NCI-H1694 treated with DMSO at 0.1 percent for 48 hours (cell line): ENCODE measurements around the gene ZNF774.
"Not testable (repeated sequence)": the region's sequence is repeated elsewhere in the genome, so short reads cannot be mapped to it uniquely, and the experiment has no call there.

Source experiments
- DNase-seq: peaks from one replicate; lab custom pipeline; 2025; lab: John Stamatoyannopoulos, UW

The ZNF774 gene

GRCh38 chr15:90345857-90346256 lies 6.2 kb upstream of the ZNF774 start:
- no peak for DNase-seq

GRCh38 chr15:90347431-90348065 lies 4.5 kb upstream of the ZNF774 start:
- DNase-seq, result not testable (repeated sequence)

GRCh38 chr15:90348456-90348855 lies 3.6 kb upstream of the ZNF774 start:
- DNase-seq, result no peak

- no peak for DNase-seq
Observed at GRCh38 chr15:90349072-90349471, 3.0 kb upstream of the ZNF774 start.

GRCh38 chr15:90349821-90350220 lies 2.3 kb upstream of the ZNF774 start:
- no peak for DNase-seq

GRCh38 chr15:90351479-90352106 lies 491 bp upstream of the ZNF774 start:
- peak; percentile 17 for DNase-seq

GRCh38 chr15:90354986-90355385 lies 2.9 kb downstream of the ZNF774 start:
- DNase-seq, result no peak

GRCh38 chr15:90358124-90359033 lies 6.3 kb downstream of the ZNF774 start:
- DNase-seq, result no peak

- no peak for DNase-seq
Observed at GRCh38 chr15:90360746-90361145, 8.7 kb downstream of the ZNF774 start.

- no peak for DNase-seq
Observed at GRCh38 chr15:90362936-90363212, 10.8 kb downstream of the ZNF774 start.

- no peak for DNase-seq
Observed at GRCh38 chr15:90364251-90364650, 12.2 kb downstream of the ZNF774 start.

GRCh38 chr15:90365414-90366055 lies 13.5 kb downstream of the ZNF774 start:
- DNase-seq, result no peak

GRCh38 chr15:90367576-90367975 lies 15.5 kb downstream of the ZNF774 start:
- DNase-seq, result no peak

GRCh38 chr15:90375071-90375470 lies 23.0 kb downstream of the ZNF774 start:
- DNase-seq, result no peak

GRCh38 chr15:90376789-90377188 lies 24.7 kb downstream of the ZNF774 start:
- DNase-seq, result no peak

- no peak for DNase-seq
Observed at GRCh38 chr15:90379263-90379662, 27.2 kb downstream of the ZNF774 start.

GRCh38 chr15:90381515-90381914 lies 29.4 kb downstream of the ZNF774 start:
- no peak for DNase-seq

GRCh38 chr15:90382320-90382719 lies 30.2 kb downstream of the ZNF774 start:
- DNase-seq, result no peak

GRCh38 chr15:90386221-90386620 lies 34.1 kb downstream of the ZNF774 start:
- no peak for DNase-seq

- peak; percentile 82 for DNase-seq
Observed at GRCh38 chr15:90387534-90388461, 35.7 kb downstream of the ZNF774 start, which contains the start of gene IQGAP1. Gene IQGAP1, plus strand, starts transcription at chr15:90388242. Its CDS starts 100 bp downstream, at chr15:90388342.
